Gastroesophageal sphincter (tissue), 3 donors: ENCODE data around the gene WDR90.

Experiments used
- CTCF ChIP-seq, 4 experiments: fragments of 200-600 bp in 2 of 4; fragments of 450-650 bp in 2 of 4; sonication (generic) in 1 of 4; IDR thresholded peaks; one replicate each; pipeline ENCODE4 v1.5.1; 2017 to 2019; ENCODE audit warnings: antibody characterized with exemption in 4 of 4, mild to moderate bottlenecking in 2 of 4, moderate library complexity in 2 of 4
- EP300 ChIP-seq: sonication (generic); formaldehyde crosslinking; IDR thresholded peaks from one replicate; pipeline ENCODE4 v1.6.1; 2017; ENCODE audit warnings: antibody characterized with exemption, mild to moderate bottlenecking
- POLR2A ChIP-seq, 2 donors: fragments of 450-650 bp; IDR thresholded peaks; one replicate each; pipeline ENCODE4 v1.6.1; 2017; ENCODE audit warnings: antibody characterized with exemption in 2 of 2, mild to moderate bottlenecking in 2 of 2, moderate library complexity in 1 of 2
- POLR2AphosphoS5 ChIP-seq: sonication (generic); formaldehyde crosslinking; IDR thresholded peaks from one replicate; pipeline ENCODE4 v1.6.1; 2017; ENCODE audit warnings: antibody characterized with exemption

- TF ChIP-seq CTCF (IDR thresholded peaks at IDR 0.05) (no peak), POLR2AphosphoS5 (no peak), POLR2A (IDR thresholded peaks at IDR 0.05) (no peak), EP300 (no peak)
Observed at GRCh38 chr16:637081-638018, 11.8 kb upstream of the WDR90 start.
